ENCODE data around the gene CXCL12.

DNA sequence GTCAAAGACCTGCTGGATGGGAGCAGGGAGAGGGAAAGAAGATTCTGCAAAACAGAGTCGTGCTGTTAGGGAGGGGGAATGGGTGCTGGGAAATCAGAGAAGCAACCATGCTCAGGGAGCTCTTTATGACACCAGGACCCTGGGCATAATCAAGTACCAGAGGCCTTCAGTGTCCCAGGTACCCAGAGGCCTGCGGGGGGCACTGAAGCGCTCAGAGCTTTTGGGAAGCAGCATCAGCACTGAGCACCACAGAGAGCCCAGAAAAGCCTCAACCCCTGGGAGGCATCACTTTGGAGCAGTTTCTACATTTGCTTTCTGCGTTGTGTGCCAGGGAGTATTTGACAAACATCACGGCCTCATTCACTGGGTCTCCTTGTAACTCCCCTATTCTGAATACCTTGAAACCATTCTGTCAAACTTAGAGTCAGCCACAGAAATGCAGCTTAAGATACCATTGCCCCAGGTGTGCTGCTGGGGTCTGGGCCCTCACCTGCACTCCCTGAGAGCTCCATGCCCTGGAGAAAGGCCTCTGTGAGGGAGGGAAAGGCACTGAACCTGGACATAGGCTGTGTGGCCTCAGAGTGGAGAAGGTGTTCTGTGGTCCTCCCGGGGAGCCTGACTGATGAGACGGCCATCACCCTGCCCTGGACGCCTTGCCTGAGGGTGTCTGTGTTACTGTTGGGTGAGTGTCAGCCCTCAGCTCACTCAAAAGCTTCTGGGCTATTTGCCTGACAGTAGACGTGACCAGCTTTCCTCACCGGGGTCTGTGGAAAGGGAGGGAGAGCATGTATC lies 37.1 kb downstream of the CXCL12 start:
- TF ChIP-seq SP5 (CRISPR knock-in tag; IDR thresholded peaks at IDR 0.05; ENCODE audit: borderline replicate concordance, low read depth) (no peak), ZBTB38 (CRISPR knock-in tag; IDR thresholded peaks at IDR 0.05) (no peak), ZNF775 (CRISPR knock-in tag; IDR thresholded peaks at IDR 0.05; ENCODE audit: borderline replicate concordance) (no peak), TAF1 (CRISPR knock-in tag; IDR thresholded peaks at IDR 0.05) (no peak)
- TF ChIP-seq, protein P1, sequence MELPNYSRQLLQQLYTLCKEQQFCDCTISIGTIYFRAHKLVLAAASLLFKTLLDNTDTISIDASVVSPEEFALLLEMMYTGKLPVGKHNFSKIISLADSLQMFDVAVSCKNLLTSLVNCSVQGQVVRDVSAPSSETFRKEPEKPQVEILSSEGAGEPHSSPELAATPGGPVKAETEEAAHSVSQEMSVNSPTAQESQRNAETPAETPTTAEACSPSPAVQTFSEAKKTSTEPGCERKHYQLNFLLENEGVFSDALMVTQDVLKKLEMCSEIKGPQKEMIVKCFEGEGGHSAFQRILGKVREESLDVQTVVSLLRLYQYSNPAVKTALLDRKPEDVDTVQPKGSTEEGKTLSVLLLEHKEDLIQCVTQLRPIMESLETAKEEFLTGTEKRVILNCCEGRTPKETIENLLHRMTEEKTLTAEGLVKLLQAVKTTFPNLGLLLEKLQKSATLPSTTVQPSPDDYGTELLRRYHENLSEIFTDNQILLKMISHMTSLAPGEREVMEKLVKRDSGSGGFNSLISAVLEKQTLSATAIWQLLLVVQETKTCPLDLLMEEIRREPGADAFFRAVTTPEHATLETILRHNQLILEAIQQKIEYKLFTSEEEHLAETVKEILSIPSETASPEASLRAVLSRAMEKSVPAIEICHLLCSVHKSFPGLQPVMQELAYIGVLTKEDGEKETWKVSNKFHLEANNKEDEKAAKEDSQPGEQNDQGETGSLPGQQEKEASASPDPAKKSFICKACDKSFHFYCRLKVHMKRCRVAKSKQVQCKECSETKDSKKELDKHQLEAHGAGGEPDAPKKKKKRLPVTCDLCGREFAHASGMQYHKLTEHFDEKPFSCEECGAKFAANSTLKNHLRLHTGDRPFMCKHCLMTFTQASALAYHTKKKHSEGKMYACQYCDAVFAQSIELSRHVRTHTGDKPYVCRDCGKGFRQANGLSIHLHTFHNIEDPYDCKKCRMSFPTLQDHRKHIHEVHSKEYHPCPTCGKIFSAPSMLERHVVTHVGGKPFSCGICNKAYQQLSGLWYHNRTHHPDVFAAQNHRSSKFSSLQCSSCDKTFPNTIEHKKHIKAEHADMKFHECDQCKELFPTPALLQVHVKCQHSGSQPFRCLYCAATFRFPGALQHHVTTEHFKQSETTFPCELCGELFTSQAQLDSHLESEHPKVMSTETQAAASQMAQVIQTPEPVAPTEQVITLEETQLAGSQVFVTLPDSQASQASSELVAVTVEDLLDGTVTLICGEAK (IDR thresholded peaks at IDR 0.05) = no peak
- TF ChIP-seq, protein P1 (CRISPR knock-in tag; IDR thresholded peaks at IDR 0.05) = no peak
- TF ChIP-seq, protein P2, sequence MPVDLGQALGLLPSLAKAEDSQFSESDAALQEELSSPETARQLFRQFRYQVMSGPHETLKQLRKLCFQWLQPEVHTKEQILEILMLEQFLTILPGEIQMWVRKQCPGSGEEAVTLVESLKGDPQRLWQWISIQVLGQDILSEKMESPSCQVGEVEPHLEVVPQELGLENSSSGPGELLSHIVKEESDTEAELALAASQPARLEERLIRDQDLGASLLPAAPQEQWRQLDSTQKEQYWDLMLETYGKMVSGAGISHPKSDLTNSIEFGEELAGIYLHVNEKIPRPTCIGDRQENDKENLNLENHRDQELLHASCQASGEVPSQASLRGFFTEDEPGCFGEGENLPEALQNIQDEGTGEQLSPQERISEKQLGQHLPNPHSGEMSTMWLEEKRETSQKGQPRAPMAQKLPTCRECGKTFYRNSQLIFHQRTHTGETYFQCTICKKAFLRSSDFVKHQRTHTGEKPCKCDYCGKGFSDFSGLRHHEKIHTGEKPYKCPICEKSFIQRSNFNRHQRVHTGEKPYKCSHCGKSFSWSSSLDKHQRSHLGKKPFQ (CRISPR knock-in tag; IDR thresholded peaks at IDR 0.05; ENCODE audit: insufficient replicate concordance) = no peak

Data from HepG2 (cell line).